K562 (cell line): ENCODE measurements around the gene AMBRA1. TPM values are rescaled to one million over a fixed set of nuclear protein-coding genes. Genes with fewer than 3 reads are reported as not detected.
A peak's percentile ranks its signal among the peaks of the same experiment; 100 is the strongest.

Source experiments
- BCLAF1 ChIP-seq, 2 experiments: fragments of 450-650 bp in 1 of 2; IDR thresholded peaks; 2 replicates each; pipeline ENCODE4 v1.6.1; 2011 to 2017; ENCODE audit warnings: low read depth in 2 of 2, antibody characterized with exemption in 1 of 2, borderline replicate concordance in 1 of 2, low read length in 1 of 2, mild to moderate bottlenecking in 1 of 2, mixed read lengths in 1 of 2; ENCODE audit not compliant: control insufficient read depth in 1 of 2
- ELF1 ChIP-seq: fragments of 200-800 bp; sonication (Bioruptor generic); IDR thresholded peaks from 2 replicates; pipeline ENCODE4 v1.6.1; 2016; ENCODE audit warnings: missing genetic modification characterization, missing compliant biosample characterization
- GMEB1 ChIP-seq: fragments of 250-450 bp; sonication (Bioruptor Pico); IDR thresholded peaks from 2 replicates; pipeline ENCODE4 v1.4.0; 2020; ENCODE audit warnings: mild to moderate bottlenecking
- HCFC1 ChIP-seq: IDR thresholded peaks from 2 replicates; pipeline ENCODE4 v1.6.1; 2012; ENCODE audit warnings: low read depth, low read length, improper control_type of control experiment
- ZBTB40 ChIP-seq, 2 experiments: fragments of 450-650 bp in 1 of 2; sonication (generic) in 1 of 2; formaldehyde crosslinking in 1 of 2; IDR thresholded peaks; 2 replicates each; pipeline versions ENCODE4 v1.7.1 to v1.9.0; 2016 to 2022; ENCODE audit warnings: inconsistent platforms in 1 of 2, mild to moderate bottlenecking in 1 of 2, missing genetic modification reagents in 1 of 2
- polyA plus RNA-seq, 8 experiments: library from polyadenylated mRNA; depleted of rRNA in 4 of 8; stranded (reverse) in 5 of 8; unstranded in 3 of 8; fragments of >200 nt; fragmentation: Nextera tagmentation in 2 of 8; fragmentation: Illumina TruSeq in 1 of 8; extraction: Ambion mirVana in 2 of 8; extraction: Trizol in 1 of 8; gene quantifications; 2 replicates each; pipeline versions ENCODE4 v1.2.1 to v1.2.3, GENCODE V29; 2011 to 2014; ENCODE audit warnings: inconsistent platforms in 1 of 8, missing spikeins in 1 of 8
- total RNA-seq, 7 experiments: library from RNA; depleted of rRNA in 6 of 7; stranded (reverse); fragments of >200 nt in 6 of 7; fragmentation: Illumina TruSeq in 2 of 7; extraction: Trizol in 2 of 7; gene quantifications; 2 replicates each; pipeline versions ENCODE4 v1.2.1 to v1.2.3, GENCODE V29; 2011 to 2021; ENCODE audit warnings: low replicate concordance in 1 of 7
- TF ChIP-seq, protein P1 (sequence below), 3 experiments: IDR thresholded peaks in 2 of 3; conservative IDR thresholded peaks in 1 of 3; 2 replicates each; pipeline ENCODE4 v1.5.1; 2011 to 2012; ENCODE audit warnings: low read length in 3 of 3, mild to moderate bottlenecking in 3 of 3, control low read depth in 2 of 3, improper control_type of control experiment in 1 of 3, inconsistent platforms in 1 of 3, low read depth in 1 of 3, mixed read lengths in 1 of 3, moderate library complexity in 1 of 3; ENCODE audit not compliant: insufficient read depth in 2 of 3

The AMBRA1 gene
- total and polyA plus RNA-seq, 9 of the 15 experiments (the other 6 are each of a cell fraction or from before 2014, with no cell fraction given) = 0.15 to 24.5 (median 13.0) TPM

- TF ChIP-seq BCLAF1 (IDR thresholded peaks at IDR 0.05; ENCODE audit: borderline replicate concordance in 1 of 2, control insufficient read depth in 1 of 2, low read depth in 2 of 2, low read length in 1 of 2) (peak in 1 of 2 experiments; percentile 62; a peak in 1 of 4 replicates), GMEB1 (CRISPR knock-in tag) (peak; percentile 45; the same call in 1 of the 2 replicates), HCFC1 (peak; percentile 68), ELF1 (tag) (peak; percentile 96), ZBTB40 (IDR thresholded peaks at IDR 0.05) (peak; percentile 39; the same call in 1 of the 2 replicates), ZBTB40 (CRISPR knock-in tag; IDR thresholded peaks at IDR 0.05) (no peak)
- TF ChIP-seq, protein P1, sequence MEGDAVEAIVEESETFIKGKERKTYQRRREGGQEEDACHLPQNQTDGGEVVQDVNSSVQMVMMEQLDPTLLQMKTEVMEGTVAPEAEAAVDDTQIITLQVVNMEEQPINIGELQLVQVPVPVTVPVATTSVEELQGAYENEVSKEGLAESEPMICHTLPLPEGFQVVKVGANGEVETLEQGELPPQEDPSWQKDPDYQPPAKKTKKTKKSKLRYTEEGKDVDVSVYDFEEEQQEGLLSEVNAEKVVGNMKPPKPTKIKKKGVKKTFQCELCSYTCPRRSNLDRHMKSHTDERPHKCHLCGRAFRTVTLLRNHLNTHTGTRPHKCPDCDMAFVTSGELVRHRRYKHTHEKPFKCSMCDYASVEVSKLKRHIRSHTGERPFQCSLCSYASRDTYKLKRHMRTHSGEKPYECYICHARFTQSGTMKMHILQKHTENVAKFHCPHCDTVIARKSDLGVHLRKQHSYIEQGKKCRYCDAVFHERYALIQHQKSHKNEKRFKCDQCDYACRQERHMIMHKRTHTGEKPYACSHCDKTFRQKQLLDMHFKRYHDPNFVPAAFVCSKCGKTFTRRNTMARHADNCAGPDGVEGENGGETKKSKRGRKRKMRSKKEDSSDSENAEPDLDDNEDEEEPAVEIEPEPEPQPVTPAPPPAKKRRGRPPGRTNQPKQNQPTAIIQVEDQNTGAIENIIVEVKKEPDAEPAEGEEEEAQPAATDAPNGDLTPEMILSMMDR (IDR thresholded peaks at IDR 0.05 in 2 of 3, conservative IDR thresholded peaks at IDR 0.05 in 1 of 3; ENCODE audit: insufficient read depth in 2 of 3, low read depth in 1 of 3, low read length in 3 of 3) = peak; percentile 60 to 91 (median 83)
These were observed 246.8 kb downstream of the AMBRA1 start, which contains the start of gene DGKZ (continued) for GRCh38 chr11:46346886-46347636.
